Liver (tissue), 3 donors: ENCODE measurements around the gene CD164.

Experiments used
- CTCF ChIP-seq: fragments of 150-350 bp; IDR thresholded peaks from 2 replicates; pipeline ENCODE4 v1.5.1; 2017; ENCODE audit warnings: improper control_type of control experiment, low read depth, low read length; ENCODE audit not compliant: missing input control
- GABPA ChIP-seq, 2 donors: IDR thresholded peaks in 1 of 2; conservative IDR thresholded peaks in 1 of 2; 2 replicates each; pipeline ENCODE4 v1.6.1; 2016; ENCODE audit warnings: antibody characterized with exemption in 2 of 2, mild to moderate bottlenecking in 1 of 2, moderate library complexity in 1 of 2
- JUND ChIP-seq, 2 donors: IDR thresholded peaks; 2 replicates each; pipeline ENCODE4 v1.6.1; 2016; ENCODE audit warnings: antibody characterized with exemption in 2 of 2
- RAD21 ChIP-seq, 2 donors: IDR thresholded peaks; 2 replicates each; pipeline ENCODE4 v1.6.1; 2016; ENCODE audit warnings: antibody characterized with exemption in 2 of 2, mild to moderate bottlenecking in 2 of 2
- TAF1 ChIP-seq: conservative IDR thresholded peaks from 2 replicates; pipeline ENCODE4 v1.6.1; 2016; ENCODE audit warnings: antibody characterized with exemption, mild to moderate bottlenecking
- donor health status: healthy.
- donor health status: healthy.

GRCh38 chr6:109318328-109318876 lies 63.9 kb downstream of the CD164 start:
- TF ChIP-seq GABPA (IDR thresholded peaks at IDR 0.05 in 1 of 2, conservative IDR thresholded peaks at IDR 0.05 in 1 of 2) (no peak), CTCF (no peak), RAD21 (IDR thresholded peaks at IDR 0.05) (peak; percentile 30 to 51), JUND (IDR thresholded peaks at IDR 0.05) (peak in 1 of 2 donors; percentile 62), TAF1 (peak; percentile 62)
